A549 treated with GW870086 at 1 μM for 4 hours (cell line): ENCODE measurements around the gene SPECC1. TPM values are rescaled to one million over a fixed set of nuclear protein-coding genes. Genes with fewer than 3 reads are reported as not detected.

Source experiments
- total RNA-seq: library from RNA; stranded (reverse); fragments of 200-300 nt; extraction: Qiagen RNA extraction; gene quantifications from 5 replicates; pipeline ENCODE4 v1.2.3, GENCODE V29; 2022; ENCODE audit warnings: low read depth

The SPECC1 gene
- 42.9 to 55.8 TPM (median 46.3 TPM) in 5 replicates for total RNA-seq

GRCh38 chr17:20009302-20010098 lies at the start of gene SPECC1:
Gene SPECC1, plus strand, starts transcription at chr17:20009359. Its CDS starts 87,293 bp downstream, at chr17:20096652.

GRCh38 chr17:19977293-19978208 lies 31.6 kb upstream of the SPECC1 start, which contains the start of gene AKAP10:
Gene AKAP10, minus strand, starts transcription at chr17:19977828. Its CDS starts 149 bp downstream, at chr17:19977679.

Other genes with a start within 250 kb of the SPECC1 start
- 9.9 to 16.1 TPM (median 13.5 TPM) in 5 replicates for gene ULK2, start 141.4 kb upstream of the SPECC1 start, total RNA-seq
- gene AKAP10, start 31.5 kb upstream of the SPECC1 start, total RNA-seq = 15.0 to 22.9 TPM (median 21.7 TPM) in 5 replicates